Naive thymus-derived CD4-positive, alpha-beta T cell (primary cell): ENCODE results near the gene ZNG1B. TPM values are rescaled to one million over a fixed set of nuclear protein-coding genes. Genes with fewer than 3 reads are reported as not detected.
A peak's percentile ranks its signal among the peaks of the same experiment; 100 is the strongest.
"Not testable (repeated sequence)": the region's sequence is repeated elsewhere in the genome, so short reads cannot be mapped to it uniquely, and the experiment has no call there.

Source experiments
- ATAC-seq: fragments of 150-1000 bp; cut with Tn5 transposase; 2 replicates; pipeline ENCODE4 v1.10.0; 2021; ENCODE audit warnings: mild to moderate bottlenecking, moderate library complexity
- CTCF ChIA-PET: fragments of 350-600 bp; sonication (Branson Sonifier 250); formaldehyde crosslinking; loops from one replicate; lab custom pipeline; 2021; ENCODE audit warnings: antibody characterized with exemption; lab: Charles Lee
- POLR2A ChIA-PET: fragments of 350-600 bp; sonication (Branson Sonifier 250); formaldehyde crosslinking; loops from one replicate; lab custom pipeline; 2021; ENCODE audit warnings: antibody characterized with exemption, inconsistent platforms; lab: Charles Lee
- DNase-seq, 9 donors: peaks; one replicate each; pipeline versions ENCODE4 v3.0.0 to v3.0.0-alpha.2; 2020 to 2022; ENCODE audit warnings: mixed read lengths in 1 of 9
- H3K27ac ChIP-seq: one replicate; pipeline ENCODE4 v1.7.0; 2013; ENCODE audit warnings: mild to moderate bottlenecking, low read depth, low read length, moderate library complexity
- H3K27me3 ChIP-seq, 2 donors: one replicate each; pipeline ENCODE4 v1.7.0; 2013; ENCODE audit warnings: low read length in 2 of 2, mild to moderate bottlenecking in 2 of 2, moderate library complexity in 2 of 2; ENCODE audit not compliant: control insufficient read depth in 2 of 2, insufficient read depth in 2 of 2
- H3K36me3 ChIP-seq, 3 experiments: 1 replicate in 2 of 3; 2 replicates in 1 of 3; pipeline ENCODE4 v1.7.0; 2013; ENCODE audit warnings: low read length in 3 of 3, mild to moderate bottlenecking in 3 of 3, moderate library complexity in 1 of 3; ENCODE audit not compliant: insufficient read depth in 3 of 3, control insufficient read depth in 2 of 3
- H3K4me1 ChIP-seq, 2 donors: one replicate each; pipeline ENCODE4 v1.7.0; 2013; ENCODE audit warnings: low read length in 2 of 2, mild to moderate bottlenecking in 2 of 2, moderate library complexity in 1 of 2; ENCODE audit not compliant: control insufficient read depth in 2 of 2, insufficient read depth in 2 of 2
- H3K4me3 ChIP-seq: 2 replicates; pipeline ENCODE4 v1.7.0; 2013; ENCODE audit warnings: mild to moderate bottlenecking, low read length
- H3K9me3 ChIP-seq, 3 experiments: 1 replicate in 2 of 3; 2 replicates in 1 of 3; pipeline ENCODE4 v1.7.0; 2013; ENCODE audit warnings: low read length in 3 of 3; ENCODE audit not compliant: control insufficient read depth in 2 of 3
- H3K27ac Mint-ChIP-seq, 9 donors: one replicate each; pipeline ENCODE4 v1.8.0; 2020 to 2022; ENCODE audit warnings: mixed read lengths in 9 of 9, mild to moderate bottlenecking in 8 of 9, moderate library complexity in 5 of 9, inconsistent platforms in 2 of 9
- H3K27me3 Mint-ChIP-seq, 5 donors: one replicate each; pipeline ENCODE4 v1.8.0; 2021 to 2022; ENCODE audit warnings: mixed read lengths in 5 of 5, mild to moderate bottlenecking in 1 of 5
- H3K36me3 Mint-ChIP-seq, 5 donors: one replicate each; pipeline ENCODE4 v1.8.0; 2020 to 2022; ENCODE audit warnings: mixed read lengths in 5 of 5, mild to moderate bottlenecking in 3 of 5, inconsistent platforms in 1 of 5
- H3K4me1 Mint-ChIP-seq, 7 donors: one replicate each; pipeline ENCODE4 v1.8.0; 2020 to 2022; ENCODE audit warnings: mixed read lengths in 7 of 7, mild to moderate bottlenecking in 3 of 7, inconsistent platforms in 1 of 7
- H3K4me3 Mint-ChIP-seq, 10 donors: one replicate each; pipeline ENCODE4 v1.8.0; 2020 to 2022; ENCODE audit warnings: mild to moderate bottlenecking in 10 of 10, mixed read lengths in 10 of 10, moderate library complexity in 6 of 10, inconsistent platforms in 2 of 10
- H3K9me3 Mint-ChIP-seq, 11 donors: one replicate each; pipeline ENCODE4 v1.8.0; 2020 to 2022; ENCODE audit warnings: mixed read lengths in 11 of 11, mild to moderate bottlenecking in 4 of 11, inconsistent platforms in 1 of 11, moderate library complexity in 1 of 11
- intact Hi-C, 2 donors: fragments of 100-400 bp; cut with micrococcal nuclease; formaldehyde crosslinking; loops; one replicate each; pipeline ENCODE4 v1.15.1; 2023
- polyA plus RNA-seq, 2 donors: library from polyadenylated mRNA; unstranded; fragments of 300-500 nt; fragmentation: Illumina TruSeq; gene quantifications; one replicate each; pipeline ENCODE4 v1.2.3, GENCODE V29; 2021
- total RNA-seq, 6 experiments: library from RNA in 5 of 6; stranded (reverse) in 5 of 6; gene quantifications; 1 replicate in 5 of 6; 2 replicates in 1 of 6; pipeline ENCODE4 v1.2.3 and lab custom pipeline; 2021 to 2026

The ZNG1B gene
- total and polyA plus RNA-seq, 7 experiments from 2014 or later, result 21.5 to 44.7 (median 37.5) TPM

DNA sequence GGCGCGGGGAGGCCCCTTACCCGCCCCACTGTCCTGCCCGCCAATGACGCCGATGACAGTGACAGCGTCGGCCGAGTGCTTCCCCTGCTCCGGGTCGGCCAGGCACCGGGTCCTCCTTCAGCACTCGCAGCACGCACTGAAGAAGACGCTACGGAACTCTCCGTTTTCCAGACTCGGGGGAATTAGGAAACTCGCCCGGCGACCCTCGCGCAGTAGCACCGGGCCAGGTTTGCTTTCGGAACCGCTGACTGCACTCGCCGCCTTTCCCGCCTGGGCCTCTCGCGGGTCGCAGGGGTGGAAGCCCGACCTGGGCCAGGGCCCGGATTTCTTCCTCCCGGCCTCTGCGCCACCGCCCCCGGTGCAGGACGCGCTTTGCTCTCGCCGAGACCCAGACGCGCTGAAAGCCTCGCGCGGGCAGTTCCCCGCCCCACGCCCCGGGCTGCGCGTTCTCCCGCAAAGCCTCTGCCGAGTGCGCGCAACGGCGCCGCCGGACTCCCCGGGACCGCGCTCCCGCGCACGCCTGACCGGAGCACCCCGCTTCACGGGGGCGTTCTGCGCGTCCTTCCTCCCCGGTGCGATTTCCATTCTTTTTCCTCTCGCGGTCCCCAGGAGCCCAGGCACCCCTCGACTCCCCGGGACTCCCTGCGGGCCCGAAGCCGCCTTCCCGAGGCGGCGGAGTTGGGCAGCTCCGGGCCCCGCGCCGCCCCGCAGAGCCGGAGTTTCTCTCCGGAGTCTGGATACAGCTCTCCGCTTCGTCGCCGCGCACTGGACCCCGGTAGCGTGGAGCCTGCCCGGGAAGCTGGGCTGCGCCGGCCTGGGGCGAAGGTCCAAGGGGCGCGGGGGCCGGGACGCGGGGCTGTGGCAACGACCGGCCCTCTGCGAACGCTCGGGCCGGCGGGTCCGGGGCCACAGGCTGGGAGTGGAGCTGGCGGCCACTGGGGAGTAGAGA lies 65.9 kb downstream of the ZNG1B start:
- not testable (repeated sequence) for H3K4me1 ChIP-seq
- peak overlapping the region; percentile 24 for H3K4me3 ChIP-seq

DNA sequence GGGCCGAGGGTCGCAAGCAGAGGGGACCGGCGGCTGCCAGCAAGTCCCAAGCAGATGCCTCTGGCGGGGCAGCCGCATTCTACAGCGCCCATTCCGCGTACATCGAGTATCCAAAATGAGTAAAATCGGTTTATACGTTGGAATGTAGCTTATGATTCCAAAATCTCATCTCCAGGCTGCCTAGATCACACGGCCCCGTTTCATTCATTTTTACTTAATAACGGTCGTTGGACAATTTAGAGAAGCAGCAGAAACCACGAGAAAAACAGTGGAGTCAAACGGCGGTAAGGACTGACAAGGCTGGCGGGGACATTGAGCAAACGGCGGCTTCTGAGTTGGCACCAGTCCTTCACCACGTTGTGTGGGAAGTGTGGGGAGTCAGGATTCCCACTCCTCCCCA lies 66.6 kb downstream of the ZNG1B start:
- H3K4me1 ChIP-seq, CTCF ChIA-PET: not testable (repeated sequence)
- peaks cover 21 to 40% (median 25%) of the 10 kb centered on the region in 5 donors for H3K27me3 Mint-ChIP-seq

More for the DNA sequence above, 65.9 kb downstream of the ZNG1B start:
- H3K27me3 ChIP-seq, H3K9me3 Mint-ChIP-seq, CTCF ChIA-PET, H3K36me3 Mint-ChIP-seq, POLR2A ChIA-PET, H3K27ac ChIP-seq, intact Hi-C loops, H3K36me3 ChIP-seq, H3K9me3 ChIP-seq: not testable (repeated sequence)
- peaks cover 11 to 24% (median 12%) of the 10 kb centered on the region in 7 donors for H3K4me1 Mint-ChIP-seq
- DNase-seq (peak in 5 of 9 donors; percentile 25 to 55 (median 37)), ATAC-seq (peak; percentile 84)
- peak overlapping the region in 1 of 9 donors; percentile 73 for H3K27ac Mint-ChIP-seq
- peaks cover 18 to 47% (median 21%) of the 10 kb centered on the region in 5 donors for H3K27me3 Mint-ChIP-seq
- H3K4me3 Mint-ChIP-seq, result peak overlapping the region in 9 of 10 donors; percentile 45 to 84 (median 67)

DNA sequence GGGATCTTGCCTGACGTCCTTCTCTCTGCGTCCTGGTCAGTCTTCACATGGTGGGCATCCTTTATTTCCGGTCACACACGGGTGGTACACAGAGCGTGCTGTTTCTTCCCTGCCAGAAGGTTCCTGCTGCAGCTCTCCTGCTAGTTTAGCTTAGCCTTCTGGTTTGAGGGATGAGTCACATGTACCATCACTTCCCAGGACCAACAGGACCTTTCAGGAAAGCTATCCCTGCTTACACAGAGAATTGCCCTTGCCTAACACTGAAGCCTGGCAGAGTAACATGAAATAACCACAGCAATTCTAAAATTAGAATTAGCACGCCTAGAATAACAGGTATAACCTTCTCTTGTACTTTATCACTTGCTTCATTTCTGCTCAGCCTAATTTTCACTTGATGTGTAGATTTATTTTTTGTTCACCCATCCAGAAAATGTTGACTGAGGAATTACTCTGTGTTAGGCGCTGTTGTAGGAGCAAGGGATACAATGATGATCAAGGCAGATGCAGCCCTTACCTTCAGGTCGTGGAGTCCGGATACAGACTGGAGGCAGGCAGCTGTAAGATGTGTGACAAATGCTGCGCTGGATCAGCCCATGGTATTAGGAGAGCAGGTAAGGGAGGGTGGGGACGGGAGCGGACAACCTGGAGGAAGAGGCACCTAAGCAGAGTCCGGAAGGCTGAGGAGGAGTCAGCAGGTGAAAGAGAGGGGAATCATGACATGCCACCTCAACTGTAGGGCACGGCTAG lies 70.1 kb downstream of the ZNG1B start:
- Mint-ChIP-seq H3K27ac (peak overlapping the region in 2 of 9 donors; percentile 55 to 75), H3K4me1 (peaks cover 0 to 12% (median under 1%) of the 10 kb centered on the region in 7 donors), H3K27me3 (peaks cover 11 to 27% (median 20%) of the 10 kb centered on the region in 5 donors)
- H3K4me1 ChIP-seq, POLR2A ChIA-PET, intact Hi-C loops, H3K4me3 ChIP-seq, H3K27ac ChIP-seq, H3K27me3 ChIP-seq, H3K4me3 Mint-ChIP-seq, CTCF ChIA-PET, H3K36me3 ChIP-seq, H3K36me3 Mint-ChIP-seq, ATAC-seq, DNase-seq, H3K9me3 Mint-ChIP-seq, H3K9me3 ChIP-seq: not testable (repeated sequence)

More for the DNA sequence above, 66.6 kb downstream of the ZNG1B start:
- H3K27ac ChIP-seq, intact Hi-C loops, H3K9me3 ChIP-seq, POLR2A ChIA-PET, H3K27me3 ChIP-seq, ATAC-seq, H3K36me3 ChIP-seq, H3K36me3 Mint-ChIP-seq, DNase-seq, H3K9me3 Mint-ChIP-seq, H3K4me3 ChIP-seq: not testable (repeated sequence)
- Mint-ChIP-seq H3K4me3 (peak overlapping the region in 7 of 10 donors; percentile 23 to 51 (median 45)), H3K4me1 (peaks cover 11 to 24% (median 12%) of the 10 kb centered on the region in 7 donors), H3K27ac (peak overlapping the region in 1 of 9 donors; percentile 38)

DNA sequence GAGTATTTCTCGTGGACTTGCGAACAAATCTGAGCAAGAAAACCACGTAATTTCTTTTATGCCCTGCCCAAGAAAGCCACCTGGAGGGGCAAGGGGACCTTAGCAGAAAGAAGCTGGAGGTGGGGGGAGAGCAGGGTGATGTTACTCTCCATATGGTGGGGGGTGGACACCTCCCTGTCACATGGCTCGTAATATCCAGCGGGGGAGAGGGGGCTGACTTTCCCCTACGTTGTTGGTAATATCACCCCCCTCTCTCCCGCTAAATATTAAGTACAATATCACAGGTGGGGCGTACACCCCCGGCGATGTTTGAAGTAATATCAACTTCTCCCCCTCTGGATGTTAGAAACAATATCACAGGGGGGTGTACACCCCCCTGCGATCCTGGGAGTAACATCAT lies 70.7 kb downstream of the ZNG1B start:
- DNase-seq, H3K9me3 Mint-ChIP-seq, H3K36me3 ChIP-seq, CTCF ChIA-PET, H3K27ac ChIP-seq, ATAC-seq, H3K27me3 ChIP-seq, H3K4me3 ChIP-seq, H3K9me3 ChIP-seq, H3K27ac Mint-ChIP-seq, H3K4me3 Mint-ChIP-seq, H3K4me1 ChIP-seq, POLR2A ChIA-PET, H3K36me3 Mint-ChIP-seq, H3K4me1 Mint-ChIP-seq, intact Hi-C loops: not testable (repeated sequence)
- H3K27me3 Mint-ChIP-seq, result peaks cover 11 to 22% (median 20%) of the 10 kb centered on the region in 5 donors

DNA sequence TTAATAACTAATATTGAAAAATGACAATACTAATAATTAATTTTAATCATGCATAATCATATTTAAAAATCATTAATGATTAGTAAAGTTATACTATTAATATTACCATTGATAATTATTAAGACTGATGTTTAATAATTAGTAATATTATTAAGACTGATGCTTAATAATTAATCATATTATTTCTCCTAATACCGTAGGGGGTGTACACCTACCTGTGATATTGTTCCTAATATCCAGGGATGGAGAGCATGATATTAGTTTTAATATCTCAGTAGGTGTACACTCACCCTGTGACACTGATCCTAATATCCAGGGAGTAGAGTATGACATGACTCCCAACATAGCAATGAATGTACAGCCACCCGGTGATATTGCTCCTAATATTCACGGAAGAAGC lies 73.4 kb downstream of the ZNG1B start:
- CTCF ChIA-PET, H3K9me3 Mint-ChIP-seq, H3K9me3 ChIP-seq, H3K4me3 Mint-ChIP-seq, H3K36me3 Mint-ChIP-seq, H3K4me1 ChIP-seq, H3K27ac Mint-ChIP-seq, POLR2A ChIA-PET, DNase-seq, H3K27me3 ChIP-seq, intact Hi-C loops, H3K4me3 ChIP-seq, H3K36me3 ChIP-seq, ATAC-seq, H3K27ac ChIP-seq, H3K4me1 Mint-ChIP-seq: not testable (repeated sequence)
- H3K27me3 Mint-ChIP-seq, result peaks cover 11 to 21% (median 19%) of the 10 kb centered on the region in 5 donors

DNA sequence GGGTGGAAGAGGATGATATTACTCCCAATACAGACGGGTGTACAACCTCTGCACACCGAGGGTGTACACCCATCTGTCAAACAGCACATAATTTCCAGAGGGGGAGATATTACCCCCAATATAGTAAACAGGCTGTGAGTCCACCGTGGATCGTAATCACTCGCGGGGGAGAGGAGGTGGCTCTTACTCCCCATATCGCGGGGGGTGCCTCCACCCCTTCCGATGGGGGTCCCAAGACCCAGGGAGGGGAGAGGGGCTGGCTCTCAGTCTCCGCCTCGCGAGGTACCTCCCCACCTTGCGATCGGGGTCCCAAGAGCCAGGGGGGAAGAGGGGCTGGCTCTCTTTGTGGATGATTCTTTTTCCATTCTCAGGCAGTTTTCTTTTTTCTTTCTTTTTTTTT lies 74.4 kb downstream of the ZNG1B start:
- POLR2A ChIA-PET, intact Hi-C loops, H3K36me3 ChIP-seq, H3K4me3 Mint-ChIP-seq, H3K4me1 Mint-ChIP-seq, H3K4me1 ChIP-seq, H3K27ac ChIP-seq, H3K9me3 ChIP-seq, DNase-seq, CTCF ChIA-PET, H3K27ac Mint-ChIP-seq, H3K4me3 ChIP-seq, H3K27me3 ChIP-seq, H3K9me3 Mint-ChIP-seq, H3K36me3 Mint-ChIP-seq, ATAC-seq: not testable (repeated sequence)
- peaks cover 11 to 21% (median 19%) of the 10 kb centered on the region in 5 donors for H3K27me3 Mint-ChIP-seq
